ENCODE data around the gene OPCML.

OPCML gene

DNA sequence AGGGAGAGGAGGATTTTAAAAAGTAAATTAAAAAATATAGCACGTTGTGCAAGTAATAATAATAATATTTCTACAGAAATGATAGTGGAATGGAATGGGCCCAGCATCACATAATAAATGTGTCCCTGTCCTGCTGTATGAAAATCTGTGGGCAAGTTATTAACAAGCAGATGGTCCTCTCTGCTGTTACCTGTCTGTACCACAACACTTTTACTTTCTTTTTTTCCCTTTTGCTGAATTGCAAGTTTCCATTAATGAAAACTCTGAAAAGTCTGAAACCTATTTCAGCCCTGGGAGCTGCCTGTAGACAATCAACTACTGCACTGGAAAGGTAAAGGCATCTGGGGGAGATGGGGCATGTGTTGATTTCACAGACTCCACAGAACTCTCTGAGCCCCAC, 937.1 kb downstream of the OPCML start:
- DNase-seq (ENCODE audit: low read depth in 1 of 2, low spot score in 1 of 2) = no peak

- DNase-seq (ENCODE audit: low read depth in 1 of 2, low spot score in 1 of 2) = no peak
Observed at GRCh38 chr11:132590986-132591385, 941.3 kb downstream of the OPCML start.

DNA sequence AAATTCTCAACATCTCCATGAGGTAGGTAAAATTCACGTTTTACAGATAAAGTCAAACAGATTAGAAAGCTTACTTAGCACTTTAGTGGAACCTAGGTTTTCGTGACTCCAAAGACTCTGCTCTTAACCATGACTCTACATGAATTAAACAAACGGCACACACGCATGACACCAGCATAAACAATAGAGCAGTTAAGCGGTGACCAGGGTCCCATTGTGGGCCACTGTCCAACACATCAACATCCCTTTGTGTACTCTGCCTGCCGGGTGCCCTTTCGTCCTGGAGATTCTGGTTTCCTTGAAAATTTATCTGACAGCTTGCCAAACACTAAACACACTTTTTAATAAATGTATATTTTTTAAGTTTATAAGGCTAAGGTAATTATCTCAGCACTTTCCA, 941.7 kb downstream of the OPCML start:
- DNase-seq (ENCODE audit: low read depth in 1 of 2, low spot score in 1 of 2) = no peak

GRCh38 chr11:132589791-132590190, 942.5 kb downstream of the OPCML start:
- DNase-seq (ENCODE audit: low read depth in 1 of 2, low spot score in 1 of 2) = no peak

- no peak for DNase-seq (ENCODE audit: low read depth in 1 of 2, low spot score in 1 of 2)
Observed at GRCh38 chr11:132588366-132588765, 943.9 kb downstream of the OPCML start.

GRCh38 chr11:132587716-132588115, 944.6 kb downstream of the OPCML start:
- DNase-seq (ENCODE audit: low read depth in 1 of 2, low spot score in 1 of 2) = no peak

DNA sequence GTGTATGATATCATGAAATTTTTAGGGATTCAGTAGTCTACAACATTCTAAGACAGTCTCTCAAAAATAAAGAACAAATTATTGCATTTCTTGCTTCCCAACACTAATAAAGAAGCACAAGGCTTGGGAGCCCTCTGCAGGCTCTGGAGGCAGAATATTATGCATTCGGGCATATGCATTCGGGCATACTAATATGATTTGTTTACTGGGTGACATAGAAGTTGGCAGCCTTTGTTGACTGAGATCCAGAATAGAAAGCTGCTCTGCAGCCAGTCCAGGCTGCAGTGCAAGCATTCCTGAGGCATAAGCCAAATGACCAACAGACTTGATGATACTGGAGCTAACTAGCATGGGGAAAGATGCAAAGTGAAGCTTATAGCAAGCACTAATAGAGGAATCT, 945.5 kb downstream of the OPCML start:
- no peak for DNase-seq (ENCODE audit: low read depth in 1 of 2, low spot score in 1 of 2)

DNA sequence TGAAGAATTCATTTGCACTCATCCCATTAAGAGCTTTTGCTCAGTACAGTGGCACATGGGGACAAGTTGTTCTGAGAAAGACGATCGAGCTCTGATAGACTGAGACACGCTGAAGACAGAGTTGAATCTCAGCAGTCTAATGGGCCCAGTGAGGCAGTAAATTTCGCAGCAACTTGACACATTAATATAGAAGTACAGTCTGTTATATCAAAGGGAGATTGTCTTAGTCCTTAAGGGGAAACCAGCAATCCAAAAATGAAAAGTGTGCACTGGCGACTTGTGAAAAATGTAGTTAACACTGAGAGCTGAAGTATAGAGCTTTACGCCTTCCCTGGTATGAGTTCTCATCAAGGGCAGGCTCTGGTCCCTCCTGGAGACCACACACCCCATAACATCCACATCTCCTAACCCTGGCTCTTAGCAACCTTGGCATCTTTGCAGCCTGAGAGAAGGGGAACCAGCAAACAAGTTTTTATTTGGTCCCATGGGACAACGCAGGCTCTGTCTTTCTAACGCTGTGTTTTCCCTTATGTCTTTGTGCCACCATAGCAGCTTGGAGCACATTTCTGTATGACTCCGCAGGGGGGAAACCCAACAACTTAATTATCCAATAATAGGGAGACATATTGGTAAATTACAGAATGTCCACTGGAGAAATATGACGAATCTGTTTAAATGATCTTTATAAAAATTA, 952.5 kb downstream of the OPCML start:
- no peak for DNase-seq (ENCODE audit: low read depth in 1 of 2, low spot score in 1 of 2)

DNA sequence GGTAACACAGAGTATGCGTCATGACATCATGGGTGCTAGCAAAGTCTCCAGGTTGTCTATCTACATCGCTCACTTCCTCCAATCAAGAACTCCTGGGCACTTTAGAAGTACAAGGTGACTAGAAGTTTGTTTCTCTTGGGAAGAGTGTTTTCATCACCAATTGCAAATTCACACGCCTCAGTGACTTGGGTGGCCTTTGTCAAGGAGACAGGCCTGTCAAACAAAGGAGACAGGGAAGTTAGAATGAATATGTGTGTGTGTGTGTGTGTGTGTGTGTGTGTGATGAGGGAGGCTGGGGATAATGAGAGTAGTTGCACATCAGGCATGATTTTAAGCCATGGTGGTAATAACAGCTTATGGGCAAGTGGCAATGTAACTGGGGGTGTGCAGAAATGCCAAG, 953.2 kb downstream of the OPCML start:
- DNase-seq (ENCODE audit: low read depth in 1 of 2, low spot score in 1 of 2) = no peak

DNA sequence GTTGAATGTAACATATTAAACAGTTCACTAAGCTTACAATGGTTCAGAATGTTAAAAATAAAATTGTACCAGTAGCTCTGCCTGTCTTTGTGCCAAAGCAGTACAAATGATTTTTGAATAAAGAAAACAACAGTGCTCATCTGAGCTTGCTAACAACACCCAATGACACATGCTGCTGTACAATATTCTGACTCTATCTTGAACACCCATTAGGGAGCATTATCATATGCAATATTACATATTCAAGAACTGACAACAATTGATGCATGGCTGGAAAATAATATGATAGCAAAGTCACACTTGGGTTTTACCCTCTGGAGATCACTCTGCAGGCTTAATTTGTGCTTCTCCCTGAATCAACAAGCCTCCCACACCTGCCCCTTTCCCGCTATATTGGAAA, 953.7 kb downstream of the OPCML start:
- no peak for DNase-seq (ENCODE audit: low read depth in 1 of 2, low spot score in 1 of 2)

DNA sequence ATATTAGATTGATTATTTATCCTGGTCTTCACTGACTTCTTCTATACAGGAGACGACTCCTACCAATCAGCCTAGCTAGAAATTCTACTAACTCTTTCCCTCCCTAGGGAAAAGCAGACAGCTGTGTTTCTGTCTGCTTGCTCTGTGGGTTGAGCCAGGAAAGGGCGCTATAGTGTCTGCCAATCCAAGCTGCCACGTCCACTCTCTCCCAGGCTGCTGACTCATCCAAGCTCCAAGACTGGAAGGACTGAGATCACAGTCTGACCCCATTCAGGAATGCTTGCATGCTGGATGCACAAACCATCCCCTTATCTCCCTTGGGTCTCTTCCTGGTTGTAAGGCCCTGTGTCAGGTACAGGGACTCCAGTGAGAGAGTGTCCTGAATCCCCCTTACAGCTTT, 955.6 kb downstream of the OPCML start:
- no peak for DNase-seq (ENCODE audit: low read depth in 1 of 2, low spot score in 1 of 2)

- no peak for DNase-seq (ENCODE audit: low read depth in 1 of 2, low spot score in 1 of 2)
Observed at GRCh38 chr11:132564091-132564885, 968.0 kb downstream of the OPCML start.

GRCh38 chr11:132563050-132563449, 969.3 kb downstream of the OPCML start:
- no peak for DNase-seq (ENCODE audit: low read depth in 1 of 2, low spot score in 1 of 2)

- no peak for DNase-seq (ENCODE audit: low read depth in 1 of 2, low spot score in 1 of 2)
Observed at GRCh38 chr11:132561937-132562336, 970.4 kb downstream of the OPCML start.

GRCh38 chr11:132559331-132560036, 972.8 kb downstream of the OPCML start:
- DNase-seq (ENCODE audit: low read depth in 1 of 2, low spot score in 1 of 2) = no peak

GRCh38 chr11:132556316-132556715, 976.0 kb downstream of the OPCML start:
- no peak for DNase-seq (ENCODE audit: low read depth in 1 of 2, low spot score in 1 of 2)

- DNase-seq (ENCODE audit: low read depth in 1 of 2, low spot score in 1 of 2) = no peak
Observed at GRCh38 chr11:132555617-132556016, 976.7 kb downstream of the OPCML start.

- no peak for DNase-seq (ENCODE audit: low read depth in 1 of 2, low spot score in 1 of 2)
Observed at GRCh38 chr11:132551016-132551415, 981.3 kb downstream of the OPCML start.

- DNase-seq (ENCODE audit: low read depth in 1 of 2, low spot score in 1 of 2) = no peak
Observed at GRCh38 chr11:132549561-132549960, 982.7 kb downstream of the OPCML start.

- no peak for DNase-seq (ENCODE audit: low read depth in 1 of 2, low spot score in 1 of 2)
Observed at GRCh38 chr11:132549001-132549400, 983.3 kb downstream of the OPCML start.

GRCh38 chr11:132544007-132544406, 988.3 kb downstream of the OPCML start:
- DNase-seq (ENCODE audit: low read depth in 1 of 2, low spot score in 1 of 2) = no peak

DNA sequence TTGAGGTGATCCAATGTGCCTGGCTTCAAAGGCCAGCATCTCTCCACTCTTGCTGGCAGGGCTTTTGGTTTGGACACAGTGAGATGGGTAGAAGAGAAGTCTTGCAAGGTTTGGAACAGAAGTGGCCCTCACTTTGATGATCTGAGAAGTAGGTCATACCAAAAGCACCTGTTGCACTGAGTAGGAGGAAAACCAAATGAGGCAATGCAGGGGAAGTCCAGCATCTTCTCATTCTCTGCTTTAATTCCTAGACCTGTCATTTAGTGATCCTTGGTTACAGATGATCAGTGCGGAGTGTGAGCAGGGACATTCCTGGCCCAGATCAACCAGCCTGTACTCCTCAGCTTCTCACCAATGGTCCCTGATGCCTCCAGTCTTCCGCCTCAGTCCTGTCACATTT, 990.5 kb downstream of the OPCML start:
- no peak for DNase-seq (ENCODE audit: low read depth in 1 of 2, low spot score in 1 of 2)
